Measurements from ENCODE around the gene TCERG1L.

DNA sequence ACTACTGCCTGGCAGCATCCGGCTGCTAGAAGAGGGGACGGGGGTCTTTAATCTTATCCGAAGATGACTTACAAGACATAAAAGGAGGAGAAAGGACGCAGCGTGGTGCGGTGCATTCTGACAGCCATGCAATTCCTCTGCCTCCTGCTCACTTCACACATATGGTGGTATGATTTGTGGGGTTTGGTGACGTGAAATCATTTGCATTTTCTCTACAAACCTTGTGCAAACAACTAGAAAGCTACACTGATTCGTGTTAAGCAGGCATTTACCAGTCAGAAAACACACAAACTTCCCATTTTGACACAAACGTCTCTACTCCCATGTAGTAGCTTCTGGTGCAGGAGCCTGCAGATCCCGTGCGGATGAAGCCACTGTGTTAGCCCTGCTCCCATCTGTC, 6.8 kb upstream of the TCERG1L start:
- no peak for TF ChIP-seq CTCF (IDR thresholded peaks at IDR 0.05; ENCODE audit: poor library complexity)
- no peak for TF ChIP-seq EZH2phosphoT487 (IDR thresholded peaks at IDR 0.05; ENCODE audit: low read depth, severe bottlenecking, unreplicated experiment)
